Measurements from ENCODE around the gene QRFP.
"Not testable (repeated sequence)": the region's sequence is repeated elsewhere in the genome, so short reads cannot be mapped to it uniquely, and the experiment has no call there.

Gene QRFP

GRCh38 chr9:130871395-130872062 is 25.1 kb downstream of the QRFP start:
- DNase-seq, result no peak

DNA sequence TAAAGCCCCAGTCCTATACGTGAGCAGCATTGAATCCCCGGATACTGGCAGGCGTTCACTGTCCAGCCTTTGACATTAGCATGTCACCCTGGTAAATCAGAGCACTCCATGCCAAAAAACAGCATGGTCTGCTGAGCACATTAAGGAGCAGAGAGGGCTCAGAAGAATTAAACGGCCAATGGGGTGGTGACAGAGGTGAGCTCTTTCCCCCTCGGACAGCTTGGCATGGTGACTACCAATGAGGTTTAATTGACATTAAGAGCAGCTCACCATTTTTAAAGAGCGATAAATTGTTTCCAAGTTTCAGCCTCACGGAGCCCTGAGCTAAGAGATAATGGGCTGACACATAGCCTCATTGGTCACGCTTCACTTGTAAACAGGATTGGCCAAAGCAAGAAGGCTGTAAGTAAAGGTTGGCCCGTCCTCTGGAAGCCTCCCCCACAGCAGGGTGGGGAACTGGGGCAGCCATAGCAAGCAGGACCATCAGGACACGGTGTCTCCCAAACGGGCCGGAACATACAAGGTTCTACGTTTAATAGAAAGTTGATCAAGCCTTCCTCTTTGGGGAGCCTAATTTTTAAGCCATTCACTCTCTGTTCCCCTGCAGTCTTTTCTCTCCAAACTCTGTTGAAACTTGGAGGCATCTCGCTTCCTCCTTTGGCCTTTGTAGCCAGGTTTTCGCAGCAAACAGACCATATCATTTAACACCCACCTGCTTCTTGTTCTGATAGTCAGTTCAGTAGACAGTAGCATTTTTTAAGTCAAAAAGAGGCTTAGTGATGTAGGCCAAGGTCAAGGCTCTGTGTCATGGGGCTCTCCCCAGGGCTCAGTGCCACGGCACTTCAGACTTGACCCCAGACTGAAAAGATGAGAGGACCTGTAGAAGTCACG is 25.9 kb downstream of the QRFP start:
- DNase-seq, result no peak

- no peak for DNase-seq
Observed at GRCh38 chr9:130869250-130869649, 27.4 kb downstream of the QRFP start.

DNA sequence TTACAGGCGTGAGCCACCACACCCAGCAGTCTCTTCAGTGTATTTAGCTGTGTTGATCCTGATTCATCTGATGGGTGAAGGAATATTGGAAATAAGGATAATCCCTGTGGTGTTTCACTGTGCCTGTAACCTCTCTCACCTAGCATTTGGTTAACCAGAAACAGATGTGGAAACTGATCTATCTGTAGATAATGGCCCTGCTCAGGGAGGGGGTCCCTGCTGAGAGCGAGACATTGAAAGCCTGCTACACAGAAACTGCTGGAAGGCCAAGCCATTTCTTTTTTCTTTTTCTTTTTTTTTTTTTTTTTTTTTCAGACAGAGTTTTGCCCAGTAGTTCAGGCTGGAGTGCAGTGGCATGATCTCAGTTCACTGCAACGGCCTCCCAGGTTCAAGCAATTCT is 28.4 kb downstream of the QRFP start:
- DNase-seq, result no peak

- DNase-seq, result no peak
Observed at GRCh38 chr9:130867556-130867955, 29.1 kb downstream of the QRFP start.

GRCh38 chr9:130866474-130866965 is 30.1 kb downstream of the QRFP start:
- peak; percentile 48 for DNase-seq

GRCh38 chr9:130865921-130866320 is 30.7 kb downstream of the QRFP start:
- DNase-seq, result no peak

DNA sequence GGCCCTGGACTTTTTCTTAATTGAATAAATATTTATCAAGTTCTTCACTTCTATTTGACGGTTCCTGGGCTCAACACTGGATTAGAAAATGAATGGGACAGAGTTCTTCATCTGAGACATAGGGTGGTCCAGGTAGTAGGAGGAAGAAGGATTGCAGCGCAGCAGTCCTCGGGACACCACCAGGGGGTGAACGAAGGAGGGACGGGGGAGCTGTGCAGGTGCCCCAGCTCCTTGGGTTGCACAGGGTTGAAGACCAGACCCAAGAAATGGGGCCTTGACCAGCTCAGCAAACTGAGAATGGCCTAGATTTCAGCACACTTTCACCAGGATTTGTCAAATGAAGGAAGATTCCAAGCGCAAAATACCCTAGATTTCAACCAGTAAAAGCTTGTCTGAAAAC is 32.1 kb downstream of the QRFP start:
- no peak for DNase-seq

DNA sequence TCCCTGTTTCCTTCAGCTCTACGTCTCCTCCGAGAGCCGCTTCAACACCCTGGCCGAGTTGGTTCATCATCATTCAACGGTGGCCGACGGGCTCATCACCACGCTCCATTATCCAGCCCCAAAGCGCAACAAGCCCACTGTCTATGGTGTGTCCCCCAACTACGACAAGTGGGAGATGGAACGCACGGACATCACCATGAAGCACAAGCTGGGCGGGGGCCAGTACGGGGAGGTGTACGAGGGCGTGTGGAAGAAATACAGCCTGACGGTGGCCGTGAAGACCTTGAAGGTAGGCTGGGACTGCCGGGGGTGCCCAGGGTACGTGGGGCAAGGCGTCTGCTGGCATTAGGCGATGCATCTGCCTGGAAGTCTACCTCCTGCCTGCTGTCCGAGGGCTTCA is 33.9 kb downstream of the QRFP start:
- no peak for DNase-seq

DNA sequence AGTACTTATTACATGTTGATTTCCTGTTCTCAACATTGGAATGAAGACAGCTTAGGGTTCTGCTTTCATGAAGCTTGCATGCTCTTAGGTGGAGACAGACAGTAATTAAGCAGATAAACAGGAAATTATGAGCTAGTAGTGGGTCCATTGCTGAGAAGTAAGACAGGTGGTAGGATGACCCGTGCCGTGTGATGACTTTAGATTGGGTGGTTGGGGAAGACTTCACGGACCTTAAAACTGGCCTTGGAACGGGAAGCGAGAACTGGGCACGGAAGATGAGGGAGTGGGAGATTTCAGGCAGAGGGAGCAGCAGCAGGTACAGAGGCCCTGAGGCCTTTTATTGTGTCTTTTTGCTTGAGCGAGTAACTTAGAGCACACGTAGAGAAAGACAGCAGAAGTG is 34.4 kb downstream of the QRFP start:
- no peak for DNase-seq

GRCh38 chr9:130861372-130862180 is 35.0 kb downstream of the QRFP start:
- DNase-seq, result no peak

DNA sequence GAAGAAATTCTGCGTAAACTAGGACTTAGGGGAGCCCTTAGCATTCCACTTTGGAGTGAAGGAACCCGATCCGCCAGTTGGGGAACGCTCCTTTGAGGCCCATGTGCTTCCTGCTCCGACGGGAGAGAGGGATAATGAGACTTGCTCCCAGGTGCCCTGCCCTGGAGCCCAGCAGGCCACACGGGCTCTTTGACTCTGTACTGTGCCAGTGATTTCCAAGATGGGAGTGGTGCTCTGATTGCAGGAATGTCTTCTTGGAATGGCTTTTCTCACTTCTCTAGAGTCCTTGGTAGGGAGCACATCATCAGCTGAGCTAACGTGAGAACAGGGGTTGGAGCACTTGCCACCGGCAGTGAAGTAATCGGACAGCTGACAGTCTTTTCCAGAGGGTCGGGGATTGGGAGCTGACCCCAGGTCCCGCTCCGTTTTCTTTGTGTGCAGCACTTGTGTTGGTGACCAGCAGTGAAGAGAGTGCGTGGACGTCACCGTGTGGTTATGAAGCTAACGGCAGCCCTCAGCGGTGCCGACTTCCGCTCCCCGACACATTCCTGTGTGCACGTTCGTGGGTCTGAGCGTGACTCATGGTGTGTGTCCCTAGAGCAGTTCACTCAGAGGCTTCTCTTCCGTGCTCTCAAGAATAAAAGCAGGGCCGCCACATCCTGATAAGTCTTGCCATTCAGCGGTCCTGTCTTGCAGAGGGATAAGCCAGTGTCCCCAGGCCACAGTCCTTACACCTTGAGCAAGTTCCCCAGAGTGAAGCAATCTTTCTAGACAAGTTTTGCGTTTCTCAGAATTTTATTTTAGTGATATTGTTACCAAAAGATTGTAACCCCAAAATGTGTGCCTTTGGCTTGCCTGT is 35.9 kb downstream of the QRFP start:
- DNase-seq, result no peak

GRCh38 chr9:130858739-130859705 is 37.6 kb downstream of the QRFP start:
- no peak for DNase-seq

DNA sequence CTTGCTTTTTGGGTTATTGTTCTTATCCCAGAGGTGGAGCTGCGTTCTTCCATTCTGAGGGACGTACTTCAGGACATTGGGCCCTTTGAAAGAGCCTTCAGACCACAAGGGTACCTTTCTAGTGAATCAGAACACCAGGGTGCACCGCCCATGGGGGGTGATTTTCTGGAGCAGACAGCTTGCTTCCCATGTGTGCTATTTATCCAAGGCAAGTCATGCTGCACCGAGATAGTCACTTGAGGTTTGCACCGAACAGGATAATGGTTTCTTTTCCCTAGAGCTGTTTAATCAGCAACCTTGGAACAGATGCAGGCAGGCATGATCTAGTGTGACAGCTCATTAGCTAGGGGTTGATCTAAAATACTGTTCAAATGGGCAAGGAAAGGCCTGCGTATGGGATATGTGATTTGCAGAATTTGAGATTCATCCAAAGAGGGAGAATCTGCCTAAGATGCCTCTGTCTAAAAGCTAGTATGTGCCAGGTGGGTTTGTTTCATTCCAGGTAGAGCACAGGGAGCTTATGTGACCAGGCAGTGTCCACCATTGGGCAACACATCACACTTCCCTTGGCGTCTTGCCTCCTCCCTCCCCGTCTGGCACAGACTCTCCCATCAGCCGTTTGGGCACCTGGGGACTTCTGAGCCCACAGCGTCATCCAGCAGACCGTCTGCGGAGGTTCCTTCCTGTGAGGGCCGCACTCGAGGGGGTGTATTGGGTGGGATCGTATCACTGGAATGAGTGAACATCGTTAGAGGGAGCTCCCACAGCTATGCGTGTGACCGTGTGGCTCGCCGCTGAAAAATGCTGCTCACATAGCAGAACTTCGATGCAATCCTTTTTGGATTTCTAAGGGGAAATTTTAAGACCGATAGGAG is 38.5 kb downstream of the QRFP start:
- no peak for DNase-seq

DNA sequence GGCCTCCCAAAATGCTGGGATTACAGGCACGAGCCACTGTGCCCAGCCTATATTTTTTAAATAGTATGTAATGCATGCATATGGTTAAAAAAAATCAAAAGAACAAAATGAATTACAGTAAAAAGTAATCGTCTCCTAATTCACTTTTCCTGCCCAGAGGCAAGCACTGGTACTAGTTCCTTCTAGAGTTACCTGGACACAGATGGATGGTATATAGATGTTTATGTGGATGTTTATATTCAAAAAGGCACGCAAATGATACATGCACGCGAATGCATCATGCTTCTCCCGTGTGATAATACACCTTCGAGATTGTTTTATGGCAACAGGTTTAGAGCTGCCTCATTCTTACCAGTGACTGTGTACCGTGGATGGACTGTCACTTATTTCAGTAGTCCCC is 40.1 kb downstream of the QRFP start:
- no peak for DNase-seq

- DNase-seq, result no peak
Observed at GRCh38 chr9:130854835-130855234, 41.8 kb downstream of the QRFP start.

DNA sequence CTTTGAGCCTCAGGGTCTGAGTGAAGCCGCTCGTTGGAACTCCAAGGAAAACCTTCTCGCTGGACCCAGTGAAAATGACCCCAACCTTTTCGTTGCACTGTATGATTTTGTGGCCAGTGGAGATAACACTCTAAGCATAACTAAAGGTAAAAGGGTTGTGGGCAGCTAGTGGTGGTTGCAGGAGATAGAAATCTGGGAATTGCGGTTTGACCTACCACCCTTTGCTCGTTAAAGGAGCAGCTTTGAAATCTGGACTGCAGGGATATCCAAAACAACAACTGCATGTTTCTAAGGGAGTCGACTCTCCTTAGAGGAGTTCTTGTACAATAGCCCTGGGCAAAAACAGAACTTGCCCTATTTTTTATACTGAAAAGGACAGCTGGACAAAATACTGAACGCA is 42.5 kb downstream of the QRFP start:
- DNase-seq, result no peak

- no peak for DNase-seq
Observed at GRCh38 chr9:130852801-130853200, 43.8 kb downstream of the QRFP start.

DNA sequence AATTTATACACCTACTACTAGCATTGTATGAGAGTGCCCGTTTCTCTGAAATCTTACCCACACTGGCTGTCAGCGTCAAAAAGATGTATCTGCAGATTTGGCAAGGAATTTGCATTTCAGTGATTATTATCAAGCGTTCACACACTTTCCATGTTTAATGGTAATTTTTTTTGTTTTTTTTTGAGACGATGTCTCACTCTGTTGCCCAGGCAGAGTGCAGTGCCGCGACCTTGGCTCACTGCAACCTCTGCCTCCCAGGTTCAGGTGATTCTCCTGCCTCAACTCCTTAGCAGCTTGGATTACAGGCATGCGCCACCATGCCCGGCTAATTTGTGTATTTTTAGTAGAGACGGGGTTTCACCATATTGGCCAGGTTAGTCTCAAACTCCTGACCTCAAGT is 47.3 kb downstream of the QRFP start:
- DNase-seq, result no peak

GRCh38 chr9:130848514-130848913 is 48.1 kb downstream of the QRFP start:
- not testable (repeated sequence) for DNase-seq

Data from CD4-positive, alpha-beta T cell treated with Interleukin-15 for 1 hour (primary cell).